ENCODE data around the gene PKP2.
A peak's percentile ranks its signal among the peaks of the same experiment; 100 is the strongest.

Gene PKP2

DNA sequence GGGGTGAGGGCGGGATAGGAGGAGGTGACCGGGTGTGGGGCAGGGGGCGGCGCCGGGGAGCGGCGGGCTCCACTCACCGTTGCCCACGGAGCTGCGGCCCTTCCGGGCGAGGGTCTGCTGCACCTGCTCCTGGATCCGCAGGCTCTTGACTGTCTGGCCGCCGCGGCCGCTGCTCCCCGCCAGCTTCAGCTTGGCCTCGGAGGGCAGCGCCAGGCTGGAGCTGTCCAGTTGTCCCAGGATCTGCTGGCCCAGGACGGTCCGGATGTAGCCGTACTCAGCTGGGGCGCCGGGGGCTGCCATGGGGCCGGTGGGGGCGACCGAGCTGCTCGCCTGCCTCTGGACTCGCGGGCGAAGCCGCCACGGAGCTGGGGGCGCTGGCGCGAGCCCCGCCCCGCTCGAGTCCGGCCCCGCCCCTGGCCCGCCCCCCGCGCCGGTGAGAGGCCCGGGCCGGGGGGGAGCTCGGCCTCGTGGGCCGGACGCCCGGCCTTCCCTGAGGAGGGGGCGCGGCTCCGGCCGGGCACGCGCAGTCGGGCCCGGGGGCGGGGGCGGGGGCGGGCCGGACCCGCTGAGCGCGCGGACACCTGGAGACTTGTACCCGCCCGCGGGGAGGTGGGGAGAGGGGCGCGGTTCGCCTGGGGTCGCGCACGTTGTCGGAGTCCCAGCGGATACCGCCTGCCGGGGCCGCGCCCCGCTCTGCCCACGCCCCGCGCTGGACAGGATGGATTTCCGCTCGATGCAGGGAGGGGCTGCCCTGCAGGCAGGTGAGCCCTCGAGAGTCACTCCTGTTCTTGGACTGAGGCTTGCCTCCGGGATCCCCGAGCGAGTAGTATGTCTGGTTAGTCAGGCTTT lies at the start of gene PKP2:
PKP2 (minus strand) TSS at position 346 of the 849 bp plus-strand sequence; CDS start at position 300, 46 bp downstream.
- DNase-seq: peak; percentile 45

DNA sequence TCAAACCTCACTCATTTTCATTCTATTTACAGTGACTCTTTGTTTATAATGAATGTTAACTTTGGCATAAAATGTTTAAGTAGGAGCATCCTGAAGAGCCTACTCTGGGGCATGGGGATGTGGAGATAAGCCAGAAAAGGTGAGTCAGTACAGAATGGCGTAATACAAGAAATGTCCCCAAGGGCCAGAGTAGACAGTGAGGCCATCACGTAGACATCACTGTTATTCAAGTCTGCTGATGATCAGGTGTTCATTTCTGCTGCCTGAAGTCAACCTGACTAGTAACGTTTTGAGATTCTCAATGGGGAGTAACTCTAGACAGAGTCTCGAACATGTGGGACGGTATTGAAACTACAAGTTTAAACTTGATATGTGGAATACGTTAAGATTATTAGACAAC lies 47.6 kb upstream of the PKP2 start:
- no peak for DNase-seq

- no peak for DNase-seq
Measured at GRCh38 chr12:32939801-32940200, 43.2 kb upstream of the PKP2 start.

- no peak for DNase-seq
Measured at GRCh38 chr12:32926963-32927362, 30.4 kb upstream of the PKP2 start.

GRCh38 chr12:32926356-32926755 lies 29.8 kb upstream of the PKP2 start:
- DNase-seq: no peak

DNA sequence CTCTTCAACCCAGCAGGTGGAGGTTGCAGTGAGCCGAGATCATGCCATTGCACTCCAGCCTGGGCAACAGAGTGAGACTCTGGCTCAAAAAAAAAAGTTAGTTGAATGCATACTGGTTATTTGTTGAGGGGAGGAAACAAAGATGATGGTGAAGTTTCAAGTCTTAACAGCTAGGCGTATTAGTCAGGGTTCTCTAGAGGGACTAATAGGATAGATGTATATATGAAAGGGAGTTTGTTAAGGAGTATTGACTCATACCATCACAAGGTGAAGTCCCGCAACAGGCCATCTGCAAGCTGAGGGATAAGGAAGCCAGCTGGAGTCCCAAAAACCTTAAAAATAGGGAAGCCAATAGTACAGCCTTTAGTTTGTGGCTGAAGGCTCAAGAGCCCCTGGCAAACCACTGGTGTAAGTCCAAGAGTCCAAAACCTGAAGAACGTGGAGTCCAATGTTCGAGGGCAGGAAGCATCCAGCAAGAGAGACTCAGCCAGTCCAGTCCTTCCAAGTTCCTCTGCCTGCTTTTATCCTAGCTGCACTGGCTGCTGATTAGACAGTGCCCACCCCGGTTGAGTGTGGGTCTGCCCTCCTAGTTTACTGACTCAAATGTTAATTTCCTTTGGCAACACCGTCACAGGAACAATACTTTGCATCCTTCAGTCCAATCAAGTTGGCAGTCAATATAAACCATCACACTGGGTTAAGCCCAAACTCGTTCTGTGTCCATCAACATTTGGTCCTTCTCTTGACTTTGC lies 26.1 kb upstream of the PKP2 start:
- no peak for DNase-seq

- DNase-seq: no peak
Measured at GRCh38 chr12:32921397-32921796, 24.8 kb upstream of the PKP2 start.

- DNase-seq: no peak
Measured at GRCh38 chr12:32920506-32921085, 24.0 kb upstream of the PKP2 start.

DNA sequence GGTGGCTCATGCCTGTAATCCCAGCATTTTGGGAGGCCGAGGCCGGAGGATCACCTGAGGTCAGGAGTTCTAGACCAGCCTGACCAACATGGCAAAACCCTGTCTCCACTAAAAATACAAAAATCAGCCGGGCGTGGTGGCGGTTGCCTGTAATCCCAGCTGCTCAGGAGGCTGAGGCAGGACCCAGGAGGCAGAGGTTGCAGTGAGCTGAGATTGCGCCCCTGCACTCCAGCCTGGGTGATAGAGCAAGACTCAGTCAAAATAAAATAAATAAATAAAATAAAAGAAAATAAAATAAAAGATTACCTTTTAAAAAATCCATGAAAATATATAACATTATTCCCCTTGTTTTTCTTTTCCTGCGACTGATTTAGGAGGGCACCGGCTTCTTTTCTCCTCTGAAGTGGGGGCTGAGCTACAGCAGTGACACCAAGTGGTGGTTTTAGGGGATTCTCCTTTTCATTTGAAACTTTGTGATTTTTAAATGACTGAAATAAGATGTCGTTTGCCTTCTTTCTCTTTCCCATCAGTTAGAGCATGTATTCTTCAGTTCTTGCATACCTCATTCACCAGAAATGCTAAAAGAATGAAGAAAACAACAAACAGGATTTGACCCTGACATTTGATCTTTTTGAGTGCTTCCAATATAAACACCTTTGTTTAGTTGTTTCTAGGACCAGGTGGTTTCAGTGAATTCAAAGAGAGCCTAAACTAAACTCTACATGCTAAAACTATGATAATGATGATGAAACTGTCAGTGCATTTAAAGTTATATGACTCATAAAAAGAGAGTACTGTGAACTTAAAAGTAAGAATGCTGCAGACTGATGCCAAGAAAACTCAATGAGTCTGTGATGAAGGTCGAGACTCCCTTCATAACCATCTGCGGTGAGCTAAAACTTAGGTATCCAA lies 22.6 kb upstream of the PKP2 start:
- no peak for DNase-seq

GRCh38 chr12:32917094-32917611 lies 20.6 kb upstream of the PKP2 start:
- no peak for DNase-seq

DNA sequence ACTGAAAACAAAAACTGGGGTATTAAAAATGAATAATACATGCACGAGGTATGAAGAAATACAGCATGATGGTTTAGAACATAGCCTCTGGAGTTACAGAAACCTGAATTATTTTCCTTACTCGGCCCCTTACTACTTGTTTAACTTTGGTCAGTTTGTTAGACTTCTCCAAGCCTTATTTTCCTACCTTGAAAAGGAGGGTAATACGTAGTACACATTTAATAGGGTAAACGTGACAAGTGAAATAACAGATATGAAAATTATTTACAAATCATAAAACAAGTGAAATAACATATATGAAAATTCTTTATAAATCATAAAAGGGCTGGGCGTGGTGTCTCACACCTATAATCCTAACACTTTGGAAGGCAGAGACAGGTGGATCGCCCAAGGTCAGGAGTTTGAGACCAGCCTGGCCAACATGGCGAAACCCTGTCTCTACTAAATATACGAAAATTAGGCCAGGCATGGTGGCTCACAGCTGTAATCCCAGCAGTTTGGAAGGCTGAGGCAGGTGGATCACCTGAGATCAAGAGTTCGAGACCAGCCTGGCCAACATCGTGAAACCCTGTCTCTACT lies 11.4 kb upstream of the PKP2 start:
- DNase-seq: no peak

DNA sequence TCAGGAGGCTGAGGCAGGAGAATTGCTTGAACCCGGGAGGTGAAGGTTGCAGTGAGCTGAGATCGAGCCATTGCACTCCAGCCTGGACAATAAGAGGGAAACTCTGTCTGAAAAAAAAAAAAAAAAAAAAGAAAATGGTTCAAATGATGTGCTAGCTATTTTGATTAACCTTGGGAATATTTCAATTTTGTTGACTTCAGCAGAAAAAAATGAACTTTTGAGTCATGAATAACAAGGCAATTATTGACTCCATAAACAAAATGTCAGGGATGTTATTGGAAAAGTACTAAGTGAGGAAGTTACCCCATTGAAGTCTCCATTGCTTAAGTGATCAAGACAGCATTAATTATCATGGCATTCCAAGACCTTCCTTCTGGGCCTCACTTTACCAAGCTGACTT lies 10.6 kb upstream of the PKP2 start:
- DNase-seq: no peak

DNA sequence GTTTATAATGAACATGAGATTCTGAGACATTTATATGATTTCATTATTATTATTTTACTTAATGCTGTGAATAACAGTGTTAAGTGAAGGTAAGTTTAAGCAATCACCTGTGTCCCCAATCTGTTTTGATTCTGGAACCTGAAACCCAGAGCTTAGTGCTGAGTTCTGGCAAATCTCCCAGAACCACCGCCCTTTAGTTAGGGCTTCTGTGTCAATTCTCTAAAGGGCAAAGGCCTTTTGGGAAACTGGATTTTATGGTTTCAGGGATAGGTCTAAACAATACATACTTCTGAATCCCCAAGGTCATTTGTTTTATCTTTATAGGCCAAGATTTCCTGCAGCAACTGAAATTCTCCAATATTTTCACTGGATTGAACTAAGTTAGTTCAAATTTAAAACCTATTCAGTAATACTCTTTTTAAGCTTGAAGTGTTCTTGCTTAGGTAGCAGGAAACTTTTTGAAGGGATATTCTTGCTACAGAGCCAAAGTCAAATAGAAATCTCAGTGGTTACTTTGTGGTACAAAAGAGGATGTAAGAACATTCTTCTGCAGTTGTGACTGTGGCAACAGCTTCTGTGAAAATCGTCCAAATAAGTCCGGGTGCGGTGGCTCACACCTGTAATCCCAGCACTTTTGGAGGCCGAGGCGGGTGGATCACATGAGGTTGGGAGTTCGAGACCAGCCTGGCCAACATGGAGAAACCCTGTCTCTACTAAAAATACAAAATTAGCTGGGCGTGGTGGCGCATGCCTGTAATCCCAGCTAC lies 10.0 kb upstream of the PKP2 start:
- no peak for DNase-seq

GRCh38 chr12:32903763-32904162 lies 7.2 kb upstream of the PKP2 start:
- DNase-seq: no peak

GRCh38 chr12:32903318-32903717 lies 6.7 kb upstream of the PKP2 start:
- DNase-seq: no peak

- DNase-seq: no peak
Measured at GRCh38 chr12:32902287-32902997, 5.9 kb upstream of the PKP2 start.

- DNase-seq: no peak
Measured at GRCh38 chr12:32901553-32901952, 5.0 kb upstream of the PKP2 start.

GRCh38 chr12:32897687-32898573 lies 1.4 kb upstream of the PKP2 start:
- DNase-seq: no peak

- no peak for DNase-seq
Measured at GRCh38 chr12:32897281-32897610, 669 bp upstream of the PKP2 start.
